Activated CD8-positive, alpha-beta memory T cell treated with anti-CD3 and anti-CD28 coated beads for 36 hours (primary cell): Measurements from ENCODE around the gene ANKRD31. TPM values are rescaled to one million over a fixed set of nuclear protein-coding genes. Genes with fewer than 3 reads are reported as not detected.

ENCODE experiments used
- CTCF ChIA-PET: fragments of 350-600 bp; sonication (Branson Sonifier 250); formaldehyde crosslinking; loops from one replicate; lab custom pipeline; 2021; ENCODE audit warnings: antibody characterized with exemption; lab: Charles Lee
- POLR2A ChIA-PET: fragments of 350-600 bp; sonication (Branson Sonifier 250); formaldehyde crosslinking; loops from one replicate; lab custom pipeline; 2021; ENCODE audit warnings: antibody characterized with exemption; lab: Charles Lee
- total RNA-seq, 2 experiments: library from RNA; stranded (reverse); gene quantifications; one replicate each; pipeline ENCODE4 v1.2.3, GENCODE V29; 2021

Gene ANKRD31
- total RNA-seq, 2 experiments from 2014 or later, result 0.50 to 0.65 TPM

DNA sequence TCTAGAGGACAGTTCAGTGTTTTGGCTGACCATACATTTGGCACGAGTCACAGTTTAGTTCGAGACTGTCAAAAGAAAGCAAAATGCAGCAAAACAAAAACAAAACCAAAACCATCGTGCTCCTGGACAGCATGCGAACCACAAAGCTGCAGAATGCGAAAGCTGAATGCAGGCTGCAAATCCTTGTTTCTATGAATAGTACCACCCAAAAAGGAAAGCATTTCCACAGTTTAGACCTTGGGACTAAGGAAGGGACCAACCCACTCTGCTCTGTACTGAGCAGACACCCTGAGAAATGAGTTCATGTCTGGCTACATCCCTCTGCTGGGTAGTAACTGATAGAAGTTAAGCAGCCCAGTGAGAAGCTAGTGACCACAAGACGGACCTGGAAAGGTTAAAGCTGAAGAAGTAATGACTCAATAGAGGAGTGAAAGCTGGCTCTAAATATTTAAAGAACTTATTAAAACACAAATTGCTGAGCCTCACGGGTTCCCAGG lies 188.2 kb downstream of the ANKRD31 start:
- POLR2A ChIA-PET, result no interaction called here
- CTCF ChIA-PET, result interaction anchor here (0.6 to 1.4 kb wide), 4 partner anchors 10 to 206 kb away, joined by 3 to 9 read pairs (median 5); no protein-coding TSS in a partner anchor

DNA sequence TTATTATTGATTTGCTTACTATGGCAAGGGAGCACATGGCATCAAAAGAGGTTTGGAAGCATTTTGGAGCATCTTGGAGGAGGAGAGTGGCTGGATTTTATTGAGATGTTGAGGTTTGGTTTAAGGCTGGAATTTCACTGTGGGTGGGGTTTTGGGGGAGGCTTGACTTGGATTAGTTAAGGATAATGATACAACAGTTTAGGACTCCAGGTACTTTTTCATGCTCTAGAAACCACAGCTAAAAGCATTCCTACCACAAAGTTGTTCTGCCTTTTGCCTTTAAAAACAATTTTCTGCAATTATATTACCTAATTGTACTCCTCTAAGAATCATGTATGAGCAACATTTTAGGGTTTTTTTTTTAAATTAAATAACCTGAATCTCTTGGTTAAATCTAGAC lies 189.3 kb downstream of the ANKRD31 start:
- POLR2A ChIA-PET, result interaction anchor here (0.6 kb wide), 1 partner anchor 25 kb away, joined by 3 read pairs; no protein-coding TSS in a partner anchor
- CTCF ChIA-PET, result interaction anchor here (1.4 kb wide), 1 partner anchor 113 kb away, joined by 3 read pairs; no protein-coding TSS in a partner anchor

DNA sequence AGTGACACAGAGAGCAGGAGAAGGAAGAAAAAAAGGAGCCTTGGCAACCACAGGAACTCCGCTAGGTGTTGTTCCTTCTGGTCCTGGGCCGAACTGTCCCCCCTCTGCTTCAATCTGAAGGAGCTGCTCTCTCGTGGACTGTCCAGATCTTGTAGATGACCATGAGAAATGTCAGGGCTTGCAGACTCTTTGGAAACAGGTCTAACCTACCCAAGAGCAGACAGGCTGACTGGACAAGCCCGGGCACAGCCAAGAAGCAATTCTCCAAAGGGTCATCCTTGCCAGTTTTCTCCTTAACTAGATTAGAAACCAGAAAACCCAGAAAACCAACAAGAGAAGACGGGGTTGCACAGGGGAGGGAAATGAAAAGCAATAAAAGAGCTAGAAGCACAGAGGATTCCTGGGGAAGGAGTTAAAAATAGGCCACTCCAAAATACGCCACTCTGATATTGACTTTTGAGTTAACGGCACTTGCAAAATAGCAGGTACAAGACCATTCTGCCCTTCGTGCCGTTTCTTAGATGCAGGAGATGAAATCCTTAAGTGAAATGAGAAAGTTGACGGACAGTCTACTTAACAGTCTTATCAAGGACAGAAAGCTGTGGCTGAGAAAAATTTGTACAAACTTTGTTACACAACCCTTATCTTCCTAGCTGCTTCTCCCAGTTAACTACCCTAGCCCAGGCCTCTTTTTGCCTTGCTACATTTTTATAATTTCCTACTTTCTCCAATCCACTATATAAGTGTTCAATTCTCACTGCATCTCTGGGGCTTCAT lies 190.1 kb downstream of the ANKRD31 start:
- ChIA-PET POLR2A (no interaction called here), CTCF (interaction anchor here (1.0 kb wide), 1 partner anchor 124 kb away, joined by 3 read pairs; no protein-coding TSS in a partner anchor)

DNA sequence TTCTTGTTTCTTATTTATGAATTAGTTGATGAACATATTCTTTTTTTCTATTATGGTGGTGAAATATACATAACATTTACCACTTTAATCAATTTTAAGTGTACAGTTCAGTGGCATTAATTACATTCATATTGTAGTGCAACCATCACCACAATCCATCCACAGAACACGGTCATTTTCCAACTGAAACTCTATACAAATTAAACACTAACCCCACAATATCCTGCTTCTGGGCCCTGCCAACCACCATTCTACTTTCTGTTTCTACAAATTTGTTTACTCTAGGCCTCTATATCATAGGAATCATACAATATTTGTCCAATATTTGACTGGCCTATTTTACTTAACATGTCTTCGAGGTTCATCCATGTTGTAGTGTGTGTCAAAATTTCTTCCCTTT lies 191.6 kb downstream of the ANKRD31 start:
- POLR2A ChIA-PET, result no interaction called here
- CTCF ChIA-PET, result no interaction called here

DNA sequence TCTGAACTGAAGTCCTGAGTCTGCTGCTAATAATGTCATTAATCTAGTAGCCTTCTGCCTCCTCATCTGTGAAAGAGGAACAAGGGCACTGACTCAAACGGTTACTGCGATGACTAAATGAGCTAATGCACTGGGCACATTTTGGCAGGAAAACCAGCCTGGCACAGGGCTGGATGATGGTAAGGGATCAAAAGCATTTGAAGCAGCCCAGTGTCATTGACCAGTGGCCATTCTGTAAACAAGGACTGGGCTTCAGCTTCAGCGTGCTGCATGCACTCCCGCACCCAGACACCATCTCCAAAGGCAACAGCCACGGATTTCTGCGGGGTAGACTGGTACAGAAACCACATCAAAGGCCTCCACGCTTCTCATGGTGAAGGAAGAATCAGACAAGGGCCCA lies 192.3 kb downstream of the ANKRD31 start:
- ChIA-PET POLR2A (no interaction called here), CTCF (no interaction called here)

DNA sequence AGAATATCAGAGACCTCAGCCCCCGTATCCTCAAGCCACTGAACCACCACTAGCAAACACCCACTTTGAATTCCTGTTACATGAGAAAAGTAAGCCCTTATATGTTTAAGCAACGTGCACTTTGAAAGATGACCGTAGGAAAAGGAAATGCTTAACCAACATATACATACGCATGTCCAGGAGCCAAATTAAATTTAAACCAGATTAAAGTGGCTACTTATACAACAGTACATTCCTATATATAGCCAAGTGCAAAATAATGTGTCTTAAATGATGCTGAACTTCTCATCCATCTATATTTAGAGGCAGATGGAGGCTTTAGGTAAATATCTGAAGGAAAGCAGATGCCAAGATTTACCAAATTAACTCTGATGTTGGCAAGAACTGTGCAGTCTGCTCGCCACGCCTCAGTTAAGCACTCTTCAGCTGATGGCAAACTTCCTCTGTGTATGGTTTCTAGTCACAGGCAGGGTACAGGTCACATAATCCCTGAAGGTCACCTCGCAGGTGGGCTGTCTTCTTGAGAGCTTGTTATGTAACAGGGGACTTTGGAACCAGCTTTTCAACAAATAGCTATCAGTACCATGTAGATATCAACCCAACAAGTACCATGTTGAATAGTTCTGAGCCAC lies 192.9 kb downstream of the ANKRD31 start:
- ChIA-PET CTCF (no interaction called here), POLR2A (no interaction called here)

DNA sequence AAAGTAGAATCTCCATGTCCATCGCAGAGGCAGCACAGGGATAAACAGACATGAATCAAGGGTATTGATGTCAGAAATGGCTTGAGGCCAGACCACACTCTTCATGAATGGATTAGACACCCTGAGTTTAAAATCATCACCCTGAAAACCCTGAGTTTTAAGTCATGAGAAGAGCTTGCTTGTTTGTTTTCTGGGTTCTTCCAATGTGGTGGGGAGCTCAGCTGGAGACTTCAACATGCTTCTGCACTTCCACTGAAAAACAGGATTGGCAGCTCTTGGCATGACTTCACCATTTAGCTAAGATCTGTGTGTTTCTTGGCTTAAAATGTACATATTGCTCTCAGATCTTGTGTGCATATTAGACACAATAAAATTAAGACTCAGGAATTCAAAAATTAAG lies 194.2 kb downstream of the ANKRD31 start:
- POLR2A ChIA-PET, result no interaction called here
- CTCF ChIA-PET, result no interaction called here

DNA sequence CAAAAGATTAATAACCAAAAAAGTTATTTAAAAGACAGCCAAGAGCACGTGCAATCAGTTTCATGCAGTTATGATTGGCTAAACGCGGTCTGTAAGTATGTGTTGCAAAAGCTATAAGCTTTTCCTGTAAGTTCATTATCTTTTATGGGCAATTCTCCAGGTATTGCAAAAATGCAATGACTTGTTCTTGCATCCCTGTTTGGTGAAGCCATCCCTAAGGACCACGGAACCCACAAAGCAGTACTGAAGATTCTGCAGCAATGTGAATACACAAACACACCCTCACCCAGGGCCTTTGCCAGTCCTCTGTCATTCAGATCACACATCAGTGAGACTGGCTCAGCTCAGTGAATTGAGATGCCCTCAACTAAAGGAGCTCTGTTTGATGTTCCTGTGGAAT lies 195.7 kb downstream of the ANKRD31 start:
- POLR2A ChIA-PET, result no interaction called here
- CTCF ChIA-PET, result interaction anchor here (1.1 to 1.8 kb wide), 2 partner anchors 9 kb away, joined by 4 to 6 read pairs; no protein-coding TSS in a partner anchor

DNA sequence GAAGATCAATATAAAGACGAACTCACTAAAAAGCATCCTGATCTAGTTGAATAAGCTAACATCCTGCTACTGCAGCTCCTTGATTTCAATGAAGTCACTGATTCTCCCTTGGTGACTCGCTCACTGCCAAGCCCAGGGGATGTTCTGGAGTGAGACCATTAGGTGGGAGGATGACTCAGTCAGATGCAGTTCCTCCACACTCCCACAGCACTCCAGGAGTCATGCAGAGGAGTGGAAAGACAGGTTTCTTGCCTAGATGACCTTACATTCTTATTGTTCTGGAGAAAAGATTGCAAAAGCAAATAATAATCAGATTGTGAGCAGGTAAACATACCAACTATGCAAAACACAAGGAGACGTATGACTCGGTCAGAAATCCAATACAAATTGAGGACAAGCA lies 199.6 kb downstream of the ANKRD31 start:
- POLR2A ChIA-PET, result no interaction called here

DNA sequence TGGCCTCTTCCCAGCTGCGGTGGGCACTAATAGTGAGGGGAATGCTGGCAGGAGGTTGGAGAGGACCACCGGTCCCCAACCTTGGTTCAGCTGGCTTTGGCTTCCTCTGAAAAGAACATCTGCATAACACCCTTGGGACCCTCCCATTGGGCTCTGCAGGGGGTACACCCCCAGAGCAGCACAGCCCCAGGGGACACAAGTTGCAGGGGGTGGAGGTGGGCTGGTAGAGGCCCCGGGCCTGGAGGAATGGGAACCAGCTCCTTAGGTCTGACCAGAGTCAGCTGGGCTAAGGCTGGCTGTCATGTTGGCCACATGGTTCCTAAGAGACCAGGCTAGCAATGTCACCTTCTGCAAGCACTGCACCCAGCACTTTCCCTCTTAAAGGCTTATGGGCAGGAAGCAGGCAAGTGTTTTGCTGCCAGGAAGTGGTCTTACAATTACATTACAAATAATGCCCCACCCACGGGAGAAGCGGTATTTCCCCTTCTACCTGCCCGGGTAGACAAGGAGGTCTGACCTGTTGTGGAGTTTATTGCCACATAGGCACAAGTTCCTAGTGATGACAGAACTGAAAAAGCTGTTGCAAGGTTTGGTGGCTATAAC lies 202.4 kb downstream of the ANKRD31 start:
- CTCF ChIA-PET, result interaction anchor here (1.2 kb wide), 1 partner anchor 18 kb away, joined by 4 read pairs; the partner anchor contains the start of gene GCNT4
- POLR2A ChIA-PET, result interaction anchor here (1.3 kb wide), 1 partner anchor 99 kb away, joined by 5 read pairs; no protein-coding TSS in a partner anchor

More for the DNA sequence above, 199.6 kb downstream of the ANKRD31 start:
- CTCF ChIA-PET, result interaction anchor here (1.0 to 1.4 kb wide), 3 partner anchors 13 to 18 kb away, joined by 3 to 8 read pairs (median 3); no protein-coding TSS in a partner anchor

DNA sequence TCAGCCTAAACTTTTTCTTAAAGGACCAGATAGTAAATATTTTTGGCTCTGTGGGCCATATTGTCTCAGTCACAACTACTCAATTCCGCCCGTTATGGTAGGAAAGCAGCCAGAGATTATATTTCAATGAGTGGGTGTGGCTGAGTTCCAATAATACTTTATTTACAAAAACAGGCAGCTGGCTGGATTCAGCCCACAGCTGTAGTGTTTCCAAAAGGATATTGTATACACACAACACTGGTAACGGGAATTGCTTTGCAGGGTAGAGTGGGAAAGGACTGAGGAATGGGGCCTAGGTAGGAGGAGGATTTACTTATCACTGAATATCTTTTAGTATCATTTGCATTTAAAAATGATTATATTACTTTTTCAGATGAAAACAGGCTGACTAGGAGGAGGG lies 205.3 kb downstream of the ANKRD31 start:
- POLR2A ChIA-PET, result no interaction called here
- CTCF ChIA-PET, result no interaction called here

DNA sequence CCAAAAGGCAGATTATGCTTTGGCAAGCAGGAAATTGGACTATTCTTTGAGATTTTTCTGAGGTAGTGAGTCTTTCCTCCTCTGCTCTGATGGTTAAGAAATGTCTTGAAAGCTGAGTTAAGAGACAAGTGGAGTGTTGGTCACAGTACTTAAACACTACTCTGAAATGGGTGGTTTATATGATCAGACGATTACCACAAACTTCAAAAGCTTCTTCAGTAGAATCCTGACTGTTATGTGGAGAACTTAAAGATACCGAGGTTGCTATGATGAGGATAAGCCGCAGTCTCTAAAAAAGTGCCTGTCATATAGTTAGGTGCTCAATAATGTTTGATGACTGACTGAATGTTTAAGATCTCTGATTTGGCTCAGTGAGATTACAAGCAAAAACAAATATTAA lies 208.6 kb downstream of the ANKRD31 start:
- CTCF ChIA-PET, result no interaction called here
- POLR2A ChIA-PET, result no interaction called here

DNA sequence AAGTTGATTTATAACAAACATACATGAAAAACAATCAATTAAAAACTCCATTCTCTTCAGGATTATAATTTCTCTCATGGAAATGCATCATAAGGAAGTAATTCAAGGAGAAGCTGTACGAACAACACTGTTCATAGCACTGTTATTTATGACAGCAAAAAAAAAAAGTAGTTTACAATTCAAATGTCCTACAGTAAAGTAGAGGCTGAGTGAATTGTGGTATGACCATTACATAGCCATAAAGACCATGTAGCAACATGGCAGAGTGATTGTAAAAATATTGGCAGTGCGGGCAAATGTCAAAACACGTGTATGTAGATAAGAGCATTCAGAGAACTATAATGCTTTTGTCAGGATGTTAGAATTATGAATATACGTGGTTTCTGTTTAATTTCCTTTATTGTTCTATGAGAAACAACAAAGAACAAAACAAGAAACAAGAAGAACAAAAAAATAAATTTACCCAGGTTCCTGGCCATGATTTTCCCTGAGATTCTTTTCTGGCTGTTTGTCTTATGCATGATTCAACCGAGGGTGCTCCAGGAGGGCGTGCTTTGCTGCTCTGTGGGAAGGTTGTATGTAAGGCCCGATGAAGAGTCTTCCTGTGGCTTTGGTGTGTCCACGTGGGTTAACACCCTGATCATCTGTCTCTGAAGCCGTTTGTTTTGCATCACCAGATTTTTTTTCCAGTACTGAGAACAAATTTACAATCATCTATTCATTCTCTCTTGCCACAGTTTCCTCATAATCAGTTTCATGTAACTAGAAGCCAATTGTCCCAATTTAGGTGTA lies 213.1 kb downstream of the ANKRD31 start:
- ChIA-PET POLR2A (no interaction called here), CTCF (no interaction called here)

DNA sequence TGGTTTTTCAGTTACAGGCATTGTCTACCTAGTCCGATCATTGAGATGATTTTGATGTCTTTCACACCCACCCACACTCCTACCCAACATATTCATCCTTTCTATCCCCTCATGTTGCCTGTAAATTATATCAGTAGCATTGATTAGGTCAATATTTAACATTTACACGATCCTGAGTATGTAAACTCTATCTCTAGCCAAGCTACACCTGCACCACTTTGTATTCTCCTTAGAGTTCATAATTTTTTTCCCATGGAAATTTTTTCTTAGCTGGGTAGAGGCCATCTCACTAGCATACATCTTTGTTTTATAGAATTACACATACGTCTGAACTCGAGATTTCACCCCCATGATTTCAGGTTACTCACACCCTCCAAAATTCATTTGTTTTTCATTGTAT lies 214.9 kb downstream of the ANKRD31 start:
- ChIA-PET CTCF (interaction anchor here (0.6 kb wide), 1 partner anchor 161 kb away, joined by 3 read pairs; no protein-coding TSS in a partner anchor), POLR2A (no interaction called here)

DNA sequence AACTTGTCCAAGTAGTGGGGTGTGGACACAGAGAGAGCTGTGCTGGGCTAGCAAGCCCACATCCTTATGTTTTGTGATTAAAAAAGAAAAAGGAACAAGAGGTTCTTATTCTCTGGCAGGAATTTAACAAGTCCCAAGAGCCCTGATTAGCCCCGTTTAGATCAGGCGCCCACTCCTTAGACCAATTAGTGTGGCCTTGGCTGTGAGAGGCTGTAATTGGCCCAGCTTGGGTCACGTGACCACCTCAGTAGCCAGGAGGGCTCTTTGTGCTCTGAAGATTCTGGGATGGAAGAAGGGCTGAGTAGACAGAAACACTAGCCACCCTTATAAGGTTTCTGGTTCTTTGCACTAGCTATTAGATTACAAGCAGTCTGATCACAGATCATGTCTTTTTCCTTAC lies 215.5 kb downstream of the ANKRD31 start:
- ChIA-PET POLR2A (no interaction called here), CTCF (no interaction called here)

DNA sequence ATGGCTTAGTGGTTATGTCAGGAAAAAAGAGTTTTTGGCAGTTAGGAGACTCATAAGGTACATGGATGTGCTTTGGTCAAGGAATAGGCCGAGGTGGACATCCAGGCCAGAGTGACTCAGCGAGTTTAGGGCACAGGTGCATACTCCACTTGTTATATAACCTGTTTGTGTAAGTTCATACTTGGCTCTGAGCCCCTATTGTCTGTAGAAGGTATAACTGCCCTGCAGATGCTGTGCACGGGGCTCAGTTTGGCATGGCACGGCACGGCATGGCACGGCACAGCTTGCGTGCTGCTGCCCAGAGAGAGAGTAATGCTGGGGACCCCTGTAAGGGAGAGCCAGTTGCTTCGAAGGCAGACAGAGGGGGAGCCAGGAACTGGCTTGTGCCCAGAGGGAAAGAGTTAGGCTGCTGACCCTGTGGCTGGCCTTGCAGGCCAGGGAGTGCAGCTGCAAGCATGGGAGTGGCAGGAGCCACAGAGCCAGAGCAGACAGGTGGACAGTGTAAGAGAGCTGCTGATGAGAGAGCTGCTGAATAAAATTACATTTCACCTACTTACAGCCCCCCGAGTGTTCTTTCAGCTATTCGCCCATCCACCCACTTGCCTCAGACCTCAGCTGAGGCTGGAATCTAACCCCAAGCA lies 216.5 kb downstream of the ANKRD31 start:
- POLR2A ChIA-PET, result no interaction called here
- CTCF ChIA-PET, result interaction anchor here (1.3 kb wide), 1 partner anchor 17 kb away, joined by 3 read pairs; no protein-coding TSS in a partner anchor

DNA sequence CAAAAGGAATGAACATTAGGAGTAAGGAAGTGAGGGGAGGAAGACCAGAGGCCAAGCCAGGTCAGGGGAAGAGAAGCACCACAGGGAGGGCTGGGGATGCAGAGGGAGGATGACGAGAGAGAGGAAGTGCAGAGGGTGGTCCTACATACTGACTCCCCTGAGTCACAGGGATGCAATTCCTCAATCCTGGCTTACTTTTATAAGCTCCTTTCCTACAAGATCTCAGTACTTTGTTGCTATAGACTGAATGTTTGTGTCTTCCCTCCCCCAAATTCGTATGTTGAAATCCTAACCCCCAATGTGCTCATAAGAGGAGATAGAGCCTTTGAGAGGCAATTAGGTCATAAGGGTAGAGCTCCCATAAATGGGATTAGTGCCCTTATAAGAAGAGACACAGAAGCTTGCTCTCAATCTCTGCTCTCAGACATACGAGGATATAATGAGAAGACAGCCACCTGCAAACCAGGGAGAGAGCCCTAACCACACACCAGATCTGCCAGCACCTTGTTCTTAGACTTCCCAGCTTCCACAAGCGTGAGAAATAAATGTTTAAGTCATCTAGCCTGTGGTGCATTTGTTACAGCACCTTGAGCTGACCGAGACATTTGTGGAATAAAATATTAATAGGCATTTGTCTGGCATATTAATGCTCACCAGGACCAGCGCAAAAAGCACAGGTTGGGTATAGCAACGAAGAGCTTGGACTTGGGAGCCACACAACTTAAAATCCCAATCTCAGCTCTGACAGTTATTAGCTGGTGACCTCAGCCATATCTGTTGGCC lies 217.7 kb downstream of the ANKRD31 start:
- ChIA-PET CTCF (interaction anchor here (1.3 kb wide), 1 partner anchor 18 kb away, joined by 3 read pairs; no protein-coding TSS in a partner anchor), POLR2A (no interaction called here)
